ENCODE results near the gene CTDSP2. TPM values are rescaled to one million over a fixed set of nuclear protein-coding genes. Genes with fewer than 3 reads are reported as not detected.

CTDSP2 gene
- total and polyA plus RNA-seq, 5 experiments from 2014 or later, result 51.4 to 262 (median 81.2) TPM

DNA sequence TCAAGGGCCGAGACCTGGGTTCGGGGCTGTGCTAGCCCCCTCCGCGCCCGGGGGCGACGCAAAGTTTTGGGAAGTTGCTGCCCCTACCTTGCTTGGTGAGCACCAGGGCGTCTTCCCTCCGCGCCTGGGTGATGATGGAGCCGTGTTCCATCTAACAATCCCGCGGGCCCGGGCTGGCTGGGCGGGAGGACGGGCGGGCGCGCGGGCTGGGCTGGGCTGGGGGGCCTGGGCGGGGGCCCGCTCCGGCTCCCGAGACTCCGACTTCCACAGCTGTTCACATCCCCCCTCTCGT lies 298 bp downstream of the CTDSP2 start:
- H3K4me3 Mint-ChIP-seq, result peak overlapping the region; percentile 77 to 96 (median 86)
- ATAC-seq, result peak; percentile 29 to 31
- H3K27me3 Mint-ChIP-seq, result peaks cover 0 to under 1% (median 0%) of the 10 kb centered on the region in 5 donors
- POLR2A ChIA-PET, result interaction anchor here (0.7 to 7.2 kb wide), 15 partner anchors 10 to 326 kb away, joined by 3 to 84 read pairs (median 6); partner anchors contain the start of genes ATP23, AVIL, CDK4 and DDIT3
- peaks cover 29 to 52% (median 45%) of the 10 kb centered on the region in 4 donors for H3K4me1 Mint-ChIP-seq
- H3K27ac Mint-ChIP-seq, result peak overlapping the region in 8 of 10 donors; percentile 75 to 95 (median 90)
- DNase-seq, result peak in 4 of 10 donors; percentile 16 to 56 (median 28)
- H3K9me3 Mint-ChIP-seq, result no peaks in the 10 kb centered on the region
- peaks cover 0 to 9% (median 0%) of the 10 kb centered on the region in 3 donors for H3K36me3 Mint-ChIP-seq

DNA sequence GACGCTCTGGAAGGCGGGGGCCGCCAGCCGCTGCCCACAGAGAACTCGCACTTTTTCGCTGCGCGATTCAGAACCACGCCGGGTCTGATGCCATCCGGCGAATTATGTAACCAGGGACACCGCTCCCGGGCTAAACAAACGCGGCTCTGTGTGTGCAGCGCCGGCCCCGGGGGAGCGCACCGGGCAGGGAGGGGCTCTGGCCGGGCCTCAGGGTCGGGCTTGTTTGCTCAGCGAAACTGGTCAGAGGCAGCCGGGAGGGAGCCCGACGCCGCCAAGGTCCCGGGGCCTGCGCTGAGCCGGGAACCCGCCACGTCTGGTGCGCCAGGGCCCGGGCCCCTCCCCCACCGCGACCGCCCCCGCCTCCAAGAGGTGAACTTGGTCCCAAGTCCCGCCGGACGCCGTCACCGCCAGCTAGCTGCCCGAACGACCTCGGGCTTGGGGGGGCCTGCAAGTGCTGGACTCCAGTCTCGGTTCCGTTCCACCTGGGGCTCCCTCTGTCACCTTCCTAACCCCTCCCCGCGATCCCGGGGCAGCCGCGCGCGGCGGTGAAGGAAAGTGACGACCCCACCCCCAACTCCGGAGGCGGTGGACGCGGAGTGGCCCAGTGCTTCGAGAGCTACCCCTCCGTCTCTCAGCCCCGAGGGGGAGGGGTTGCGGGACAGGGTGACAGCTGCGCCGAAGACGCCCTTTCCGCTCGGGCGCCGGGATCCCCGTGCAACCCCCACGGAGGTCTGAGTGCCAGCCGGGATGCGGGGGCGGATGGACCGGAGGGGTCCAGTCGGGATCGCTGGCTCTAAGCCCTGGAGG lies 848 bp downstream of the CTDSP2 start:
- Mint-ChIP-seq H3K9me3 (no peaks in the 10 kb centered on the region), H3K4me3 (peak overlapping the region; percentile 82 to 96 (median 90)), H3K4me1 (peaks cover 31 to 53% (median 46%) of the 10 kb centered on the region in 4 donors), H3K27ac (peak overlapping the region in 9 of 10 donors; percentile 90 to 99 (median 92)), H3K36me3 (peaks cover 0 to 10% (median 0%) of the 10 kb centered on the region in 3 donors), H3K27me3 (no peaks in the 10 kb centered on the region)
- ATAC-seq (peak; percentile 35 to 55), DNase-seq (peak; percentile 33 to 74 (median 61))
- POLR2A ChIA-PET, result interaction anchor here (0.7 to 7.2 kb wide), 15 partner anchors 11 to 325 kb away, joined by 3 to 84 read pairs (median 6); partner anchors contain the start of genes ATP23, AVIL, CDK4 and DDIT3

DNA sequence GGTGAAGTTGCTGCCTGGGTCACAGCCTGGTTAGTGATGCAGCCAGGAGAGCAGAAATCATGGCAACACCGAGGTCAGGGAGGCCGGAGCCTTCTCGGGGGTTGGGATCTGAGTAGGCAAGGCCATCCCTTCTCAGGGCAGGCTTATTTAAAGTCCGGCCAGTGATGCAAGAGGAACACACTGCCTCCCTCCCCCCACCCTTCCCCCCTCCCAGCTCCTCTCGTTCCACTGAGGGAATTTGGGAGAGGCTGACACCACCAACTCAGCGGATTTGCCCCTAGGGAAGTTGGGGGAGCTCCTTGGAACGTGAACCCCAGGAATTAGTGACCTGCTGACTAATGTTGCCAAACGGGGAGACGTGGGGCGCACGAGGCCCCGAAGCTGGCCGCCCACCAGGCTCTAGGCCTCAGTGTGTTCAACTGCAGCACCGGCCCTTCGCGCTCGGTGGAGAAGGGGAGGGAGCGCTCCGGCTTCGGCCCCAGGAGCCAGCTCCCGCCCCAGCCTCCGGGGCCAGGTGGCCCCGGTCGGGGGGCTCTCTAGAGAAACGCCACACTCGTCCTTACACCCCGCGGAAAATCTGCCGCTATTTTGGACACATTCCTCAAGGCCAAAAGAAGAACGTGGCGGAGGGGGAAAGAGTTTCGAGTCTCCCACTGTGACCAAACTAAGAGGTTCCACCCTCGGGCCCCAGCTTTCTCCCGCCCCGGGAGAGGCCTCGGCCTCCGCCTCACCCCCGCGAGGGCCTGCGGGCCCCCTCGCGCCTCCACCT lies 1.6 kb downstream of the CTDSP2 start:
- POLR2A ChIA-PET, result interaction anchor here (0.6 to 7.2 kb wide), 10 partner anchors 10 to 73 kb away, joined by 3 to 84 read pairs (median 7); partner anchors contain the start of genes AVIL, EEF1AKMT3, METTL1 and TSFM
- Mint-ChIP-seq H3K36me3 (peaks cover 0 to 12% (median 0%) of the 10 kb centered on the region in 3 donors), H3K27me3 (no peaks in the 10 kb centered on the region), H3K4me3 (peak overlapping the region; percentile 82 to 96 (median 90)), H3K27ac (peak overlapping the region; percentile 86 to 99 (median 92)), H3K9me3 (no peaks in the 10 kb centered on the region), H3K4me1 (peaks cover 37 to 60% (median 53%) of the 10 kb centered on the region in 4 donors)
- ATAC-seq (no peak), DNase-seq (no peak)

DNA sequence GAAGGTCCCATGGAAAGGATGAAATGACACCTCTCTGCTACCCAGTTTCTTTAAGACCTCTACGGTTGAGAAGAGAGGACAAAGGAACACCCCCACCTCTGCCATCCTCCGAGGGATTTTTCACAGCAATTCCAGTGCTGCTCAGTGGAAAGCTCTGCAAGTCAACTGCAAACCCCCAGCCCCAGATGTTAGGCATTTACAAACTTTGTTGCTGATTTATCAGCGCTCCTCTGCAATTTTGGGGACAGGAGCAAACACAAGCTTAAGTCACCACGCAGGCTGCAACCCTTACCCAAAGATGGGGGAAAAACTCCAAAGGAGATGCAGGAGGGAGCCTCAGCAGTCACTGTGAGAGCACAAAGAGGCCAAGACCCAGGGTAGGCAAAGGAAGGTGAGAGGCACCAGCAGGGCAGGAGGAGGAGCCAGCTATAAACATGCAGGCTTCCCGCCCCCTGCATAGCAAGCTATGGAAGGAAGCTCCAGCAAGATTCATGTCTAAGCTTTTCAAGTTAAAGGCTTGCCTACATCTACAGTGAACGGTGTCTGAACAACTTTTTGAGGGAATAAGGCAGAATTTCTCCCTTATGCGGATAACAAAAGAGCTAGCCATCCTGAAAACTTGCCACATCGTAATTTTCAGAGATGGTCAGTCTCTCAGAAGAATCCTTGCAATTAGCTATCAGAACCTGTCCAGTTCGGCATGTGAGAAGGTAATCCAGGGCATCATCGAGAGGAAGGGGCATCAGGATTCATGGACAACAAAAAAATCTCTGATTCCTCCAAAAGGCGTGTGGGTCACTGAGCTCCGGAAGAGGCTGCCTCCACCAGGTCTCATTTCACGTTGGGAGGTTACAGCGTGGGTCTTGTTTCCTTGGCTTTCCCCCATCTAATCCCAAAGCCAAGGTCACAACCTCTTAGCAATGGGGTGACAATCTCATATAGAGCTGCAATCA lies 3.9 kb downstream of the CTDSP2 start:
- H3K9me3 Mint-ChIP-seq, result no peaks in the 10 kb centered on the region
- ATAC-seq (peak; percentile 27 to 39), DNase-seq (peak in 7 of 10 donors; percentile 27 to 51 (median 32))
- H3K27me3 Mint-ChIP-seq, result no peaks in the 10 kb centered on the region
- peaks cover 52 to 74% (median 72%) of the 10 kb centered on the region in 4 donors for H3K4me1 Mint-ChIP-seq
- peak overlapping the region; percentile 74 to 99 (median 91) for H3K27ac Mint-ChIP-seq
- POLR2A ChIA-PET, result interaction anchor here (1.7 to 7.2 kb wide), 4 partner anchors 8 to 85 kb away, joined by 3 to 84 read pairs (median 8); no protein-coding TSS in a partner anchor
- peaks cover 0 to 12% (median 0%) of the 10 kb centered on the region in 3 donors for H3K36me3 Mint-ChIP-seq
- peak overlapping the region; percentile 82 to 96 (median 90) for H3K4me3 Mint-ChIP-seq

DNA sequence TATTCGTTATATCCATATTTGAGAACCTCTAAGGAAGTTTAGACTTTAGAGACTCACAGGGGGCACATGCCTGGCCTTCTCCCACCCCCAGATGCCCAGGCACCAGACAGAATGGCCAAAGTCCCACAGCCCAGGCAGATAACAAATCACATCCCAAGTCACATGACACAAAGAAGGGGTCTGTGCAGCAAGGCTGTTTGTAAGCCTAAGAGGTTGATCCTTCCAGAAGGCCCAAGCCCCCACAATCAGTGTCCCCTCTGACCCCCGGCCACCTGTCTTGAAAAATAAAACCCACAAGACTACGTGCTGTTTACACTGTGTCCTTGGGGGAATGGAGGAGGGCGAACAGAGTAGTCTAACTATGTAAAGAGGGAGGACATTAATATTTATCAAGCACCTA lies 5.1 kb downstream of the CTDSP2 start:
- POLR2A ChIA-PET, result no interaction called here
- Mint-ChIP-seq H3K36me3 (peaks cover 0 to 12% (median 0%) of the 10 kb centered on the region in 3 donors), H3K4me3 (peak overlapping the region; percentile 26 to 96 (median 90)), H3K27me3 (no peaks in the 10 kb centered on the region), H3K9me3 (no peaks in the 10 kb centered on the region), H3K27ac (peak overlapping the region; percentile 57 to 99 (median 89)), H3K4me1 (peaks cover 57 to 83% (median 80%) of the 10 kb centered on the region in 4 donors)
- DNase-seq (no peak), ATAC-seq (no peak)

DNA sequence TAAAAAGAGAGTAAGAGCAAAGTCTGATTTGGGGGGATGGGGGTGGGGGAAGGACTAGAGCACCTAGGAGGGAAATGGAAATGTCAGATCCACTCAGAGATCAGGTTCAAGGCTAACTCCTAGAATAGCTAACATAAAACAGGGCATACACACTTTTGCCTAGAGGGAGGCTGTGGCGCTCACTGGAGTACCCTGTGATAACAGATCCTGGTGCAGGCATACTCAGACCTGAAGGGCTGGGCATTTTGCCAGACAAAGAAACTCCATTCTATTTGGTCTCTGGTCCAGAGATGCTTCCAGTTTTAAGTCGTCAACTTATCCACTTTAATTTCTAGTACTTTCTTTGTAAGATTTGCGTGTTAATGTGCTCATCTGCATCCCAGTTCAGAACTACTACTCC lies 5.8 kb downstream of the CTDSP2 start:
- POLR2A ChIA-PET, result interaction anchor here (0.6 kb wide), 1 partner anchor 17 kb away, joined by 4 read pairs; no protein-coding TSS in a partner anchor
- Mint-ChIP-seq H3K4me3 (peak overlapping the region; percentile 2 to 96 (median 88)), H3K27ac (peak overlapping the region; percentile 81 to 99 (median 91)), H3K9me3 (no peaks in the 10 kb centered on the region), H3K36me3 (peaks cover 0 to 12% (median 0%) of the 10 kb centered on the region in 3 donors), H3K27me3 (no peaks in the 10 kb centered on the region), H3K4me1 (peaks cover 59 to 90% (median 87%) of the 10 kb centered on the region in 4 donors)
- DNase-seq (no peak), ATAC-seq (no peak)

DNA sequence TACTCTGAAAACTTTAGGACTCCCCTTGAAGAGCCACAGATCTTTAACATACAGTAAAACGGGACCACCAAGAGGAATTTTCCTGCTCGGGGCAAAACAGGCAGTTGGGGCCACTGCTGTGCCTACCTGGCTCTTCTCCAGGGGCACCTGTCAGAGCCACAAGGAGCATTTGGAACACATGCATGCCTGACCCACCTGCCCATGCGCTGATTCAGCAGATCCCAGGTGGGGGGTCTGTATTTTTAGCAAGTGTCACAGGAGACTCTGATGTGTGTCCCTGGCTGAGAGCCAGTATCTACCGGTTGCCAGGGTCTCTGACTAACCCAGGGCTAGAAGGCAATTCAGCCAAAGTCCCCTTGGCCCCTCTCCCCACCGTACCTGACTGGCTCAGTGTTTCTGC lies 6.5 kb downstream of the CTDSP2 start:
- H3K4me3 Mint-ChIP-seq, result peak overlapping the region in 9 of 10 donors; percentile 4 to 94 (median 77)
- ATAC-seq (no peak), DNase-seq (no peak)
- no peaks in the 10 kb centered on the region for H3K9me3 Mint-ChIP-seq
- H3K27ac Mint-ChIP-seq, result peak overlapping the region; percentile 87 to 99 (median 92)
- no peaks in the 10 kb centered on the region for H3K27me3 Mint-ChIP-seq
- POLR2A ChIA-PET, result no interaction called here
- H3K4me1 Mint-ChIP-seq, result peaks cover 64 to 96% (median 94%) of the 10 kb centered on the region in 4 donors
- H3K36me3 Mint-ChIP-seq, result peaks cover 0 to 12% (median 0%) of the 10 kb centered on the region in 3 donors

DNA sequence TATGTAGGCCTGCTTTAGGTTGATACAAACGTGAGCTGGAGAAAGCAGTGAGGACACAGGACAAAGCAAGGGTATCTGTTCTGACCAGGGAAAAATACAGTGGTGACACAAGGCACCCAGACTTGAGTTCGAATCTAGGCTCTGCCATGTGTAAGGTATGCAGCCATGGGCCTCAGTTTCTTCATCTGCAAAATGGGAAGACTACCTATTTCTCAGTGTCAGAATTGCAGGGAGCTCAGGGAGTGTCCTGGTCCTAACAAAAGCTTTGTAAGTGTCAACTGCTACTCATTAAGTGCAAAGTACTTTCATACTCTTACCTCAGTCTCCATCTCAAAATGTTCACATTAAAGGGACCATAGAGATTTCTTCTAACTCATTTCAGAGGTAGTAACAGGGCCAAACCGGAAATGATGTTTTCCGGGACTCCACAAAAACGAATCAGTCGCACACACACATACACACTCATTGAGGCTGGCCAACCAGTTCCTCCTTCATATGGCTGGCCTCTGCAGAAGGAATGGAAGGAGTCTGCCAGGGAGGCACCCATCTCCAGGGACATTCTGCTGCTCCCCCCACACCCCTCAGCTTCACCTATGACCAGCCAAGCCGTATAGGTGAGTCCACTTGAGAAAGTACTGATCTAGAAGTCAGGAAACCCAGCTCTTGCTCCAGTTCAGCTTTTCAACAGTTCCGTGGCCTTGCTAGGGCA lies 7.8 kb downstream of the CTDSP2 start:
- no peaks in the 10 kb centered on the region for H3K27me3 Mint-ChIP-seq
- POLR2A ChIA-PET, result interaction anchor here (1.0 to 7.1 kb wide), 2 partner anchors 7 to 83 kb away, joined by 4 to 84 read pairs; partner anchors contain the start of gene CTDSP2
- peak; percentile 4 to 11 for ATAC-seq

DNA sequence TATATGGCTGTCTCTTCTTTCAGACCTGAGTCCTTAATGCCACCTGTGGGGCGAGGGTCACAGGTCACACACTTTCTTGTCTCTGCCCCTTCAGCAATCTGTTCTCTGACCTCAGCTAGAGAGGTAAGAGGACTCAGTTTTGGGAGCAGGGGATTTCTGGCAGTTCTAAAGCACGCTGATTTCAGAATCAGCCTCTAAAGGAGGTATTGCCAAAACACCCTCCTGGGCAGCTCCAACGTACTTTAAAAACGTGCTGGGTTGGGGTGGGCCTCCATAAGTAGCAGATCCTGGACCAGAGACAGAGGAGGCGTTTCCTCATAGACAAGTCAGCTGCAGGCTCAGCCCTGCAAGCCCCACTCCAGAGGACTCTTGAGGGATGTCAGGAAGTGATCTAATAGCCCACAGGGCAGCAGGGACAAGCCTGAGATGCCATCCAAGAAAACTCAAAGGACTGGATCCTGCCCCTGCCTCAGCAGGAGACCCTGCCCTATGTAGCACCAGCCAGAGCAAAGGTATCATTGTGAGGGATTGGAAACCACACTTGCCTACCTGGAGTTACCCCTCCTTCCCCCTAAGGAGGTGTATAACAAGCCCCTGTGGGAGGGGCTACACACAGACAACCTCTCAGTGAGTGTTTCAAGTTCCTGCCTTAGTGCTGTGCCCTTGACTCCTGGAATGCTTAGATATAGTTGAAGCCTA lies 8.5 kb downstream of the CTDSP2 start:
- DNase-seq (peak in 6 of 10 donors; percentile 22 to 48 (median 36)), ATAC-seq (peak; percentile 55 to 72)
- H3K4me1 Mint-ChIP-seq, result peaks cover 65 to 98% (median 97%) of the 10 kb centered on the region in 4 donors
- POLR2A ChIA-PET, result interaction anchor here (1.1 to 7.1 kb wide), 4 partner anchors 7 to 103 kb away, joined by 3 to 84 read pairs (median 4); partner anchors contain the start of genes ATP23 and CTDSP2
- no peaks in the 10 kb centered on the region for H3K9me3 Mint-ChIP-seq
- H3K27ac Mint-ChIP-seq, result peak overlapping the region; percentile 87 to 99 (median 92)
- peaks cover 0 to 12% (median 0%) of the 10 kb centered on the region in 3 donors for H3K36me3 Mint-ChIP-seq
- H3K27me3 Mint-ChIP-seq, result no peaks in the 10 kb centered on the region
- H3K4me3 Mint-ChIP-seq, result peak overlapping the region; percentile 38 to 94 (median 70)

More for the DNA sequence above, 7.8 kb downstream of the CTDSP2 start:
- peak in 3 of 10 donors; percentile 32 to 36 (median 35) for DNase-seq
- Mint-ChIP-seq H3K4me1 (peaks cover 63 to 98% (median 97%) of the 10 kb centered on the region in 4 donors), H3K9me3 (no peaks in the 10 kb centered on the region), H3K27ac (peak overlapping the region; percentile 87 to 99 (median 92)), H3K4me3 (peak overlapping the region in 9 of 10 donors; percentile 62 to 94 (median 71)), H3K36me3 (peaks cover 0 to 12% (median 0%) of the 10 kb centered on the region in 3 donors)

All from naive thymus-derived CD8-positive, alpha-beta T cell (primary cell).